Osteoblast (primary cell): ENCODE measurements around the gene PHF20. TPM values are rescaled to one million over a fixed set of nuclear protein-coding genes. Genes with fewer than 3 reads are reported as not detected.

Experiments used
- DNase-seq: peaks from one replicate; pipeline ENCODE4 v3.0.0; 2011; ENCODE audit warnings: low spot score, mixed read lengths; ENCODE audit not compliant: insufficient read length; ENCODE audit errors: missing footprints
- H2AFZ ChIP-seq: 2 replicates; pipeline ENCODE4 v1.6.0; 2011; ENCODE audit warnings: mild to moderate bottlenecking, low read length
- H3K27ac ChIP-seq: 2 replicates; pipeline ENCODE4 v1.5.1; 2011; ENCODE audit warnings: mild to moderate bottlenecking, low read depth, low read length, moderate library complexity
- H3K27me3 ChIP-seq: 2 replicates; pipeline ENCODE4 v1.6.0; 2012; ENCODE audit warnings: mild to moderate bottlenecking, control low read depth, inconsistent platforms, low read length, moderate library complexity; ENCODE audit not compliant: insufficient read depth
- H3K36me3 ChIP-seq: 2 replicates; pipeline ENCODE4 v1.5.1; 2011; ENCODE audit warnings: mild to moderate bottlenecking, low read length, control low read depth, moderate library complexity; ENCODE audit not compliant: insufficient read depth
- H3K4me1 ChIP-seq: 2 replicates; pipeline ENCODE4 v1.5.1; 2011; ENCODE audit warnings: mild to moderate bottlenecking, low read length, control low read depth, moderate library complexity; ENCODE audit not compliant: insufficient read depth
- H3K4me2 ChIP-seq: 2 replicates; pipeline ENCODE4 v1.6.0; 2011; ENCODE audit warnings: mild to moderate bottlenecking, low read length; ENCODE audit not compliant: insufficient read depth
- H3K4me3 ChIP-seq: fragments of 200-600 bp; sonication (generic); 3 replicates; pipeline ENCODE4 v1.5.1; 2012; ENCODE audit warnings: mild to moderate bottlenecking, low read length, inconsistent platforms; ENCODE audit not compliant: insufficient read depth
- H3K79me2 ChIP-seq: 2 replicates; pipeline ENCODE4 v1.6.0; 2012; ENCODE audit warnings: mild to moderate bottlenecking, low read length, control low read depth, inconsistent platforms; ENCODE audit not compliant: insufficient read depth
- H3K9me3 ChIP-seq: 2 replicates; pipeline ENCODE4 v1.5.1; 2011; ENCODE audit warnings: low read depth, low read length, control low read depth
- H4K20me1 ChIP-seq: 2 replicates; pipeline ENCODE4 v1.6.0; 2012; ENCODE audit warnings: mild to moderate bottlenecking, low read length, control low read depth; ENCODE audit not compliant: insufficient read depth
- CTCF ChIP-seq: IDR thresholded peaks from 2 replicates; pipeline ENCODE4 v1.5.1; 2011; ENCODE audit warnings: mild to moderate bottlenecking, low read depth, low read length, moderate library complexity; ENCODE audit errors: extremely low read depth
- total RNA-seq: library from RNA; depleted of rRNA; stranded (reverse); fragments of >200 nt; gene quantifications from 2 replicates; pipeline ENCODE4 v1.2.3, GENCODE V29; 2012

PHF20 gene
- total RNA-seq, 1 donor = 39.1 TPM

DNA sequence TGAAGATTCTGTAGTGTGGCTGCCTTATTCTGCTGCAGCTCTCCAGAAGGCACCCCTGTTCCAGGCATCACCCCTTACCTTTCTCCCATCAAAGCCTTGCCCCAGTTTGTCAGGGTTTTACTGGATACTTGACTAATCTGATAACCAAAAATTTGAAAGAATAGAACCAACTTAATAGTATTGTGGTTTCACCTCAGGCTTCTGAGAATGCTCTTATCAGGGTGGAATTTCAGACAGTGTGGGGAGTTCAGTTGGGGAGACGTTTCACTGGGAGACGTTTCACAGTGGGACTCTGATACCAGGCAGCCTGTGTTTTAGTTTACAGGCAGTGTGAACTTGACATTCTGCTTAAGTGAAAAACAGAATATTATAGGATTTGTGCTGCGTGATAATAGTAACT, 132.0 kb downstream of the PHF20 start:
- no peak overlapping the region for H3K27ac ChIP-seq
- peaks cover 57% of the 10 kb centered on the region for H3K79me2 ChIP-seq
- H3K4me2 ChIP-seq = no peak overlapping the region
- peaks cover 35% of the 10 kb centered on the region for H3K36me3 ChIP-seq
- no peaks in the 10 kb centered on the region for H3K27me3 ChIP-seq
- TF ChIP-seq CTCF = no peak
- H3K4me1 ChIP-seq = peaks cover 24% of the 10 kb centered on the region
- no peak overlapping the region for H3K4me3 ChIP-seq
- H3K9me3 ChIP-seq = no peaks in the 10 kb centered on the region
- peaks cover 30% of the 10 kb centered on the region for H4K20me1 ChIP-seq
- H2AFZ ChIP-seq = no peak overlapping the region
- no peak for DNase-seq

DNA sequence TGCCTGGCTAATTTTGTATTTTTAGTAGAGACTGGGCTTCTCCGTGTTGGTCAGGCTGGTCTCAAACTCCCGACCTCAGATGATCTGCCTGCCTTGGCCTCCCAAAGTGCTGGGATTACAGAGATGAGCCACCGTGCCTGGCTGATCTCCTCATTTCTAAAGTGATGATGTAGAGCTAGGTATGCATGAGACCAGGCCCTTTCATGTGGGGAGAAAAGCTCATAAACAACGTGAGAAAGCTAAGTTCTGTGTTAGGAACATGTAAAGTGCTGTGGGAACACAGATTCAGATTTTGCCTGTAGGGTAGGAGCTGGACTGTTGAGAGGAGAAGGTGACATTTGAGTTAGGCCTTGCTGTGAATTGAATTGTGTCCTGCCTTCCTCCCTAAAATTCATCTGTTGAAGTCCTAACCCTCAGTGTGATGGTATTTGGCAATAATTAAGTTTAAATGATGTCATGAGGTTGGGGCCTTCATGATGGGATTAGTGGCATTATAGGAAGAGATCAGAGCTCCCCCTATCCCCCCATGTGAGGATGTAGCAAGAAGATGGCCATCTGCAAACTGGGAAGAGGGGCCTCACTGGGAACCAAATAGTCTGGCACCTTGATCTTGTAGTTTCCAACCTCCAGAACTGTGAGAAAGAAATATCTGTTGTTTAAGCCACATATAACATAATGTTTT, 133.3 kb downstream of the PHF20 start:
- Histone ChIP-seq H3K4me3 (no peak overlapping the region), H3K4me1 (peaks cover 24% of the 10 kb centered on the region), H3K9me3 (no peaks in the 10 kb centered on the region), H2AFZ (no peak overlapping the region), H4K20me1 (peaks cover 33% of the 10 kb centered on the region), H3K79me2 (peaks cover 63% of the 10 kb centered on the region), H3K4me2 (no peak overlapping the region), H3K36me3 (peaks cover 22% of the 10 kb centered on the region), H3K27ac (no peak overlapping the region), H3K27me3 (no peaks in the 10 kb centered on the region)
- no peak for DNase-seq
- TF ChIP-seq CTCF = no peak

DNA sequence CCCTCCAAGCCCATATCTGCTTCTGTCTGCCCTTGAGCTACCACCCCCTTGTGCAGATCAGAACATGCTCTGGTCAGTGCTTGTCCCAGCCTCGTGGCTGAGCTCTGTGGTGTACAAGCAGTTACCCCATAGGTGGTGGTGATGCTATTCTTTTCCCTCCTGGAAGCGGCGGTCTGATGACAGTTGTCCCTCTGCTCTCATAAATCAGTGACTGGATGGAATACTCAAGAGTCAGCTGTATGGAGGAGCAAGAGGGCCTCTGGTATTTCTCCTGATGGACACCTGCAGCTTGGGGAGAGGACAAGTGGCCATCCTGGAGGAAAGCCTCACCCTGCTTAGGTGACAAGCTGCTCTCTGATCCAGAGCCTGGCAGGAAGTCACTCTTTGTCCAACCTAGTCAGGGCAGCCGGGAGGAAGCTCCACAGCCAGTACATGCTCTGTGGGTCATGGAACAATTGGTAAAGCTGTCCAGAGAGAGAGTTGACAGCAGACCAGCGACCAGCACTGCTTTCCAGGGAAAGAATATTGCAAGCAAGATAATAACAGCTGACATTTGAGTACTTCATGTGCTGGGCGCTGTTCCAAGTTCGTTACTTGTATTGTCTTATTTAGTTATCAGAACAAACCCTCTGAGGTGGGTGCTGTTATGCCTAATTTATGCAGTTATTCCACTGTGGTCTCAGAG, 135.3 kb downstream of the PHF20 start:
- no peak overlapping the region for H3K27ac ChIP-seq
- no peak for DNase-seq
- peaks cover 5% of the 10 kb centered on the region for H3K4me1 ChIP-seq
- H3K4me2 ChIP-seq = no peak overlapping the region
- peaks cover 61% of the 10 kb centered on the region for H3K79me2 ChIP-seq
- H3K9me3 ChIP-seq = no peaks in the 10 kb centered on the region
- no peak overlapping the region for H2AFZ ChIP-seq
- peaks cover 13% of the 10 kb centered on the region for H3K36me3 ChIP-seq
- no peak overlapping the region for H3K4me3 ChIP-seq
- H4K20me1 ChIP-seq = peaks cover 31% of the 10 kb centered on the region
- no peaks in the 10 kb centered on the region for H3K27me3 ChIP-seq
- TF ChIP-seq CTCF = no peak

GRCh38 chr20:35908007-35908406, 136.2 kb downstream of the PHF20 start:
- peaks cover 56% of the 10 kb centered on the region for H3K79me2 ChIP-seq
- no peak for DNase-seq
- no peaks in the 10 kb centered on the region for H3K4me1 ChIP-seq
- no peaks in the 10 kb centered on the region for H3K9me3 ChIP-seq
- no peak for TF ChIP-seq CTCF
- H2AFZ ChIP-seq = no peak overlapping the region
- H3K27ac ChIP-seq = no peak overlapping the region
- no peak overlapping the region for H3K4me2 ChIP-seq
- H3K27me3 ChIP-seq = no peaks in the 10 kb centered on the region
- H4K20me1 ChIP-seq = peaks cover 25% of the 10 kb centered on the region
- H3K4me3 ChIP-seq = no peak overlapping the region
- peaks cover 13% of the 10 kb centered on the region for H3K36me3 ChIP-seq
